Daoy (cell line): Measurements from ENCODE around the gene EIF4A2. TPM values are rescaled to one million over a fixed set of nuclear protein-coding genes. Genes with fewer than 3 reads are reported as not detected.
"Not testable (repeated sequence)": the region's sequence is repeated elsewhere in the genome, so short reads cannot be mapped to it uniquely, and the experiment has no call there.

Experiments used
- DNase-seq: peaks from one replicate; pipeline ENCODE4 v3.0.0-alpha.2; 2015; ENCODE audit warnings: low read depth
- total RNA-seq: library from RNA; depleted of rRNA; stranded (reverse); fragments of >200 nt; shearing (Covaris generic); gene quantifications from 2 replicates; pipeline ENCODE4 v1.2.3, GENCODE V29; 2014

EIF4A2 gene
- total RNA-seq, 1 experiment from 2014 or later = 697 TPM

GRCh38 chr3:186784820-186785494 is 1.6 kb downstream of the EIF4A2 start:
- DNase-seq = no peak

- no peak for DNase-seq
Observed at GRCh38 chr3:186785495-186786018, 2.2 kb downstream of the EIF4A2 start.

- no peak for DNase-seq
Observed at GRCh38 chr3:186786922-186787321, 3.5 kb downstream of the EIF4A2 start.

- no peak for DNase-seq
Observed at GRCh38 chr3:186787642-186788481, 4.5 kb downstream of the EIF4A2 start.

DNA sequence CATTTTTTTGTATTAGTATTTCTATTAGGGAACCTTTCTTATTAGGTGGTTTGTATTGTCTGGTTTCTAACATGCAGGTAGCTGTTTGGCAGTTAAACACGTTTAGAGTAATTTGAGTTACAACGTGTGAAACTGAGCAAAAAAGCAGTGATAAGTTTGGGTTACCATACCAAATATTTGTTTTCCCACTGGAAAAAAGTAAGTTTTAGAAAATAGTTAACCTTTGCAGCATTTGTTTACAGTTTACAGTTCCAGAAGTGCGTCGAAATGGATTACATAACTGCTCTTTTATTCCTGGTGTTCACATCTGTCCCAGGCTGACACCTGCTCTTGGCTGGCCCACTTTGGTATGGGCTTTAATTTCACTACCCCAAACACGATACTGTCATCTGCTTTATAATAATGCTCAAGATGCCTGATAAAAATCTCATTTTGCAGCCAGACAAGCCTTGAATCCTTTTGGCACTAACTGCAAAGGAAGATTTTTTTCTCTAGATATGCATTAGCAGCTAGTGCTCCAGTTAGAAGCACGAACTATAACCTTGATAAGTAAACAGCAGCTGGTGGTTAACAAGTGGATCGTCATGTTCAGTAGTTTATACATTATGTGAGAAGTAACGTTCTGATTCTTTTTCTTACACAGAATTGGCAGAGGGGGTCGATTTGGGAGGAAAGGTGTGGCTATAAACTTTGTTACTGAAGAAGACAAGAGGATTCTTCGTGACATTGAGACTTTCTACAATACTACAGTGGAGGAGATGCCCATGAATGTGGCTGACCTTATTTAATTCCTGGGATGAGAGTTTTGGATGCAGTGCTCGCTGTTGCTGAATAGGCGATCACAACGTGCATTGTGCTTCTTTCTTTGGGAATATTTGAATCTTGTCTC is 5.3 kb downstream of the EIF4A2 start:
- DNase-seq = no peak

- DNase-seq = no peak
Observed at GRCh38 chr3:186789554-186790260, 6.3 kb downstream of the EIF4A2 start.

DNA sequence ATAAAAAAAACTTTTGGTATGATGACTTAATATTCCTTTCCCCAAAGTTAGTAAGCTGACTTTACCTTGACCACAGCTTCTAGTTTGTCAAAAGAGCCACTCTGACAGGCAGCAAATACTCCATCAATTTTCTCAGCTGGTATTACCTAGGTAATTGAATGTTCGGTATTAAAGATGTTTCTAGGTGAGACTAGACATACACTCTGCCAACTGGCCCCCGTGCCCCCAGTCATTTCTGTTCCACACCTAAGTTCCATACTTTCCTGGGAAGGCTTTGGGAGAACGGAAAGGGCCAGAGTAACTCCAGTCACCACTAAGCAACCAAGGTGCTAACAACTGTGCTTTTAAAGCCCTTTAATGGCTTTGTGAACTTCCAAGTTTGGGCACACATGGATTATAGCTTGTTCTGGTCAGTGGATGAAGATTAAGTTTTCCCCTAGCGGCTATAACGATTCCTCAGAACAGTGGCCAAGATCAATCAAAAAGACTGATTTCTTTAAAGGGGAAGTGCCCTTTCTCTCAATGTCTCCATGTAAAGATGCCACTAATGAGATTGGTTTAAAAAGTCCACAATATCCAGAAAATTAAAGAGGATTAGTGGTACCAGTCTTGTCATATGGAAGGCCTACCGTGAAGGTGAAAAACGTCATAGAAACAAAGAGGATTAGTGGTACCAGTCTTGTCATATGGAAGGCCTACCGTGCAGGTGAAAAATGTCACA is 7.0 kb downstream of the EIF4A2 start:
- peak; percentile 51 for DNase-seq

GRCh38 chr3:186798239-186798874 is 15.0 kb downstream of the EIF4A2 start:
- DNase-seq = no peak

DNA sequence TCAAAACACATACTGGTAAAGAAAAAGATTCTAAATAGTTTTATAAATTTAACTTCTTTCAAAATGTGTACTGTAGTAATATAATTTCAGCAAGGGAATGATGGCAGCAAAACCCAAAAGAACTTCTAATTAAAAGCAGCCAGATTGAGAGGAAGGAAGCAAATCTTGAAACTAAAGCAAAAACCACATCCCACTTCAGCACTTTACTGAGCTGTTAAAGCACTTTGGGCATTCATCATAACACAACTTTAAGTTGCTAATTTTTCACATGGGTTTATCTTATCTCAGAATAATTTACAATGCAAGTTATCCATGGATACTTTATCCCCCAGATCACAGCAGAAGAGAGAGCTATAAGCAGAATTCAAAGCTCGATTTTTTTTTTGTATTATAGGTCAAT is 16.9 kb downstream of the EIF4A2 start:
- DNase-seq = no peak

GRCh38 chr3:186802701-186803100 is 19.3 kb downstream of the EIF4A2 start:
- no peak for DNase-seq

- DNase-seq = not testable (repeated sequence)
Observed at GRCh38 chr3:186803447-186803846, 20.1 kb downstream of the EIF4A2 start.

DNA sequence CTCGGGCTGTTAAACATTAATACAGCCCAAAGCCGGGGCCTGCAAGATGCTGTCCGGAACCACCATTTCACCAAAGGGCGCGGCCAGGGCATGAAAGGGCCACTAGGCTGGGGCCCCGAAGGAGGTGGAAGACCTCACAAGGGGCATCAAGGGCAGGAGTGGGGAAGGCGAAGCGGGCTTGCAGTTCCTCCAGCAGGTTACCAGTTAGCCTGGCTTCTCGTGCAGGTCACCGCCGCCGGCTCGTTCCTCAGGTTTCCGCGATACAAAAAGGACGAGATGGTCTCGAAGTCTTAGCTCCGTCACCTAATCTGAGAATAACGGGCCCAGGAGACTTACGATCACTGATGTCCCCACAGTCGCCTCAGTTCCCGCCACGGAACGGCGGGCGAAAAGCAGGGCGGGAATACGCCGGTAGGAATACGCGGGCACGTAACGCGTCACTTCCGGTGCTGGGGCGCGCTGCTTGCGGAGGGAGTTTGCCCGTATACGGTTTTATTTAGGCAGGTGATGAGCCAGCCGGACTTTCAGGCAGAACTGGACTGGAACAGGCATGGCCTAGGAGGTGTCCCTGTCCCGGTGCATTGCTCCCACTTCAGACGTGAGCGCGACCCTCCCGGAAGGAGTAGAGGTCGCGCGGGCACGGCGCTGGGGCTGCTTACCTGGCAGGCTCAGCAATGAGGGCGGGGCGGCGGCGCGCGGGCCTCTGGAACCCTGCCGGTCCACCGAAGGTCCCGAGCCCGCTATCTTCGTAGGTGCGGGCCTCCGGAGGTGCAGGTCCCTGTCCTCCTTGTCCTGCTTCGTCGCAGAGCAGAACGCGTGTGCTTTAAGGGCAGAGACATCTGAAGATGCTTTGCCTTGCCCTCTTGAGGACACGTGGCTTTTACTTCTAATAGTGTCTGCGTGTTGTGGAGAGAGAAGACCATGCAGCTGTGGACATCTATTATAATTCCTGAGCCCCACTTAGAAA is 23.0 kb downstream of the EIF4A2 start, which contains the start of gene RFC4:
TSS of gene RFC4 (minus strand) at position 394 of the 967 bp plus-strand sequence. CDS start 1,769 bp downstream, outside the sequence.
- DNase-seq = peak; percentile 89

GRCh38 chr3:186807231-186807630 is 23.9 kb downstream of the EIF4A2 start:
- no peak for DNase-seq

GRCh38 chr3:186810336-186810996 is 27.1 kb downstream of the EIF4A2 start:
- DNase-seq = no peak

DNA sequence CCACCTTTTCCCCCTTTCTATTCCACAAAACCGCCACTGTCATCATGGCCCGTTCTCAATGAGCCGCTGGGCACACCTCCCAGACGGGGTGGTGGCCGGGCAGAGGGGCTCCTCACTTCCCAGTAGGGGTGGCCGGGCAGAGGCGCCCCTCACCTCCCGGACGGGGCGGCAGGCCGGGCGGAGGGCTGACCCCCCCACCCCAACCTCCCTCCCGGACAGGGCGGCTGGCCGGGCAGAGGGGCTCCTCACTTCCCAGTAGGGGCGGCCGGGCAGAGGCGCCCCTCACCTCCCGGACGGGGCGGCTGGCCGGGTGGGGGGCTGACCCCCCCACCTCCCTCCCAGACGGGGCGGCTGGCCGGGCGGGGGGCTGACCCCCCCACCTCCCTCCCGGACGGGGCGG is 27.9 kb downstream of the EIF4A2 start:
- not testable (repeated sequence) for DNase-seq

DNA sequence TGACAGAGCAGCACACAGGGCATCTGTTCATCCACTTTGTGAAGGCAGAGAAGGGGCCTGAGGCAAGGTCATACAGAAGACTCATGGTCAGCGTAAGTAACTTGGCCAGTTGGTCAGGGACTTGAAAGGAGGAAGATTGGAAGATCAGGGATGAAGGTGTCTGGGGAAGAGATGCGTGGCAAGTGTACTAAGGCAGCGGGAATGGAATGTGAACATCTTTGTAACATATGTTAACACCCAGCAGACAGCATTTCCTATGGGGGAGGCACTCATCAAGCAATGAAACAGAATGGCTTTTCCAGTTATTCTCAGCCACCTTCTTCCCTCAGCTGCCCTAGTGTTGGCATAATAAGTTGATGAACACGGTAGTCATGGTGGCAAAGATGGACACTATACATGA is 30.7 kb downstream of the EIF4A2 start:
- DNase-seq = no peak

DNA sequence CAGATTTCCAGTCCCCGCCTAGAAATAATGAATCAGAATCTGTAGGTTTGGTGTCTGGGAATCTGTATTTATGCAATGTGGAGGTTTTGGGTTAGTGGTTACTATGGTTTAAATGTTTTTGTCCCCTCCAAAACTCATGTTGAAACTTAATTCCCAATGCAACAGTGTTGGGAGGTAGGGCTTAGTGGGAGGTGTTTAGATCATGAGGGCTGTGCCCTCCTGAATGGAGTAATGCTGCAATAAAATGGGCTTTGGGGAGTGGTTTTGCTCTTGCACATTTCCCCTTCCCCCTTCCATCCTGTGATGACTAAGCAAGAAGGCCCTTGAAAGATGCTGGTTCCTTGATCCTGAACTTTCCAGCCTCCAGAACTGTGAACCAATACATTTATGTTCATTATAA is 32.1 kb downstream of the EIF4A2 start:
- peak; percentile 79 for DNase-seq

DNA sequence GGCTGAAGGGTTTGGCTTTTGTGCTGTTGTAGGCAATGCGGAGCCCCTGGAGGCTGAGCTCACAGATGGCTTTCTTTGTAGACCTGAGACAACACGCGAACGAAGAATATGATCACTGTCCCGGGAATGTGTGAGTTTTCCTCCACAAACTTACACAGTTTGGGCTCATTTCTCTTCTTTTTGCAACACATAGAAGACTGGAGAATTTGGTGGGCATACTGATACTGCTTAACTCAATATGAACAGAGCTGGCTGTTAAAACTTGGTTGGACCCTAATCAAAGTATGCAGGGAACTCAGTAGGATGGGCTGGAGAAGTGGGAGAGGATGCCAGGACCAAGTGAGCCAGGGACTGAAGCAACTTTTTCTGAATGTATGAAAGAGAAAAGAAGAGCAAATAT is 35.1 kb downstream of the EIF4A2 start:
- DNase-seq = no peak
